K562 (cell line): ENCODE results near the gene PAFAH2.

Experiments
- CTCFL ChIP-seq: IDR thresholded peaks from 2 replicates; pipeline ENCODE4 v1.6.1; 2011; ENCODE audit warnings: borderline replicate concordance, low read depth, mild to moderate bottlenecking, moderate library complexity, low read length; ENCODE audit not compliant: insufficient read depth, poor library complexity, severe bottlenecking
- FOSL1 ChIP-seq: fragments of 200-800 bp; sonication (Bioruptor generic); conservative IDR thresholded peaks from 2 replicates; pipeline ENCODE4 v1.6.1; 2016; ENCODE audit warnings: missing genetic modification characterization, missing compliant biosample characterization
- GTF2F1 ChIP-seq: IDR thresholded peaks from 2 replicates; pipeline ENCODE4 v1.6.1; 2011; ENCODE audit warnings: low read depth, low read length, improper control_type of control experiment
- KDM1A ChIP-seq, 2 experiments: fragments of 450-650 bp; IDR thresholded peaks; 2 replicates each; pipeline ENCODE4 v1.6.1; 2016; ENCODE audit warnings: mild to moderate bottlenecking in 2 of 2
- NCOR1 ChIP-seq: fragments of 450-650 bp; IDR thresholded peaks from 2 replicates; pipeline ENCODE4 v1.6.1; 2016; ENCODE audit warnings: mild to moderate bottlenecking, moderate library complexity
- PHF21A ChIP-seq: fragments of 450-650 bp; IDR thresholded peaks from 2 replicates; pipeline ENCODE4 v1.6.1; 2017; ENCODE audit warnings: low read depth, borderline replicate concordance
- TARDBP ChIP-seq: fragments of 450-650 bp; IDR thresholded peaks from 2 replicates; pipeline ENCODE4 v1.6.1; 2016
- ZNF121 ChIP-seq: sonication (generic); formaldehyde crosslinking; conservative IDR thresholded peaks from 2 replicates; pipeline ENCODE4 v1.8.0; 2022; ENCODE audit warnings: missing genetic modification reagents
- TF ChIP-seq, protein P1 (sequence below), 3 experiments: IDR thresholded peaks in 2 of 3; conservative IDR thresholded peaks in 1 of 3; 2 replicates each; pipeline ENCODE4 v1.5.1; 2011 to 2012; ENCODE audit warnings: low read length in 3 of 3, mild to moderate bottlenecking in 3 of 3, control low read depth in 2 of 3, improper control_type of control experiment in 1 of 3, inconsistent platforms in 1 of 3, low read depth in 1 of 3, mixed read lengths in 1 of 3, moderate library complexity in 1 of 3; ENCODE audit not compliant: insufficient read depth in 2 of 3

DNA sequence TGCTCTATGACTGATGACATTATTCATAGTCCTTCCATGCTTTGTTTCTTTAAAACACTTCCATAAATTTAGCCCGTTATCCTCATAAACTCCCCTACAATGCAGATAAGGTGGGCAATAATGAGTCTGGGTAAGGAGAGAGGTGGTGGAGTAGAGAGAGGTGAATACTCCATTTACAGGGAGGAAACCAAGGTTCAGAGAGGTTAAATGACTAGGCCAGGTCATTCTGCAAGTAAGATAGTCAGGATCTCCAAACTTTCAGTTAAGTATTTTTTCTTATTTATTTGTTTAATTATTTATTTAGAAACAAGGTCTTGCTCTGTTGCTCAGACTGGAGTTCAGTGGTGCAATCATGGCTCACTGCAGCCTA lies 26.1 kb downstream of the PAFAH2 start:
- TF ChIP-seq FOSL1 (tag) = no peak
- TF ChIP-seq GTF2F1 = no peak
- TF ChIP-seq, protein P1, sequence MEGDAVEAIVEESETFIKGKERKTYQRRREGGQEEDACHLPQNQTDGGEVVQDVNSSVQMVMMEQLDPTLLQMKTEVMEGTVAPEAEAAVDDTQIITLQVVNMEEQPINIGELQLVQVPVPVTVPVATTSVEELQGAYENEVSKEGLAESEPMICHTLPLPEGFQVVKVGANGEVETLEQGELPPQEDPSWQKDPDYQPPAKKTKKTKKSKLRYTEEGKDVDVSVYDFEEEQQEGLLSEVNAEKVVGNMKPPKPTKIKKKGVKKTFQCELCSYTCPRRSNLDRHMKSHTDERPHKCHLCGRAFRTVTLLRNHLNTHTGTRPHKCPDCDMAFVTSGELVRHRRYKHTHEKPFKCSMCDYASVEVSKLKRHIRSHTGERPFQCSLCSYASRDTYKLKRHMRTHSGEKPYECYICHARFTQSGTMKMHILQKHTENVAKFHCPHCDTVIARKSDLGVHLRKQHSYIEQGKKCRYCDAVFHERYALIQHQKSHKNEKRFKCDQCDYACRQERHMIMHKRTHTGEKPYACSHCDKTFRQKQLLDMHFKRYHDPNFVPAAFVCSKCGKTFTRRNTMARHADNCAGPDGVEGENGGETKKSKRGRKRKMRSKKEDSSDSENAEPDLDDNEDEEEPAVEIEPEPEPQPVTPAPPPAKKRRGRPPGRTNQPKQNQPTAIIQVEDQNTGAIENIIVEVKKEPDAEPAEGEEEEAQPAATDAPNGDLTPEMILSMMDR (IDR thresholded peaks at IDR 0.05 in 2 of 3, conservative IDR thresholded peaks at IDR 0.05 in 1 of 3; ENCODE audit: insufficient read depth in 2 of 3, low read depth in 1 of 3, low read length in 3 of 3) = no peak
- TF ChIP-seq TARDBP = no peak
- no peak for TF ChIP-seq NCOR1
- no peak for TF ChIP-seq CTCFL
- TF ChIP-seq ZNF121 = no peak
- TF ChIP-seq PHF21A = no peak
- no peak for TF ChIP-seq KDM1A (IDR thresholded peaks at IDR 0.05)
